Stimulated activated effector memory CD8-positive, alpha-beta T cell treated with anti-CD3 and anti-CD28 coated beads, Interleukin-12 subunit alpha, Interleukin-12 subunit beta, amount 100 ng/mL, for 72 hours (primary cell): ENCODE results near the gene LMNB1.
"Not testable (repeated sequence)": the region's sequence is repeated elsewhere in the genome, so short reads cannot be mapped to it uniquely, and the experiment has no call there.

Experiments
- ATAC-seq: fragments of 150-1000 bp; cut with Tn5 transposase; 2 replicates; pipeline ENCODE4 v1.10.0; 2021
- DNase-seq, 2 donors: peaks; one replicate each; pipeline ENCODE4 v3.0.0; 2021 to 2022; ENCODE audit warnings: low spot score in 2 of 2
- H3K27ac Mint-ChIP-seq: one replicate; pipeline ENCODE4 v1.8.0; 2022; ENCODE audit warnings: mild to moderate bottlenecking, mixed read lengths
- H3K36me3 Mint-ChIP-seq: one replicate; pipeline ENCODE4 v1.8.0; 2022; ENCODE audit warnings: mild to moderate bottlenecking, mixed read lengths
- H3K4me1 Mint-ChIP-seq: one replicate; pipeline ENCODE4 v1.8.0; 2022; ENCODE audit warnings: mixed read lengths
- H3K4me3 Mint-ChIP-seq: one replicate; pipeline ENCODE4 v1.8.0; 2022; ENCODE audit warnings: mild to moderate bottlenecking, mixed read lengths
- H3K9me3 Mint-ChIP-seq: one replicate; pipeline ENCODE4 v1.8.0; 2022; ENCODE audit warnings: mixed read lengths

LMNB1 gene

DNA sequence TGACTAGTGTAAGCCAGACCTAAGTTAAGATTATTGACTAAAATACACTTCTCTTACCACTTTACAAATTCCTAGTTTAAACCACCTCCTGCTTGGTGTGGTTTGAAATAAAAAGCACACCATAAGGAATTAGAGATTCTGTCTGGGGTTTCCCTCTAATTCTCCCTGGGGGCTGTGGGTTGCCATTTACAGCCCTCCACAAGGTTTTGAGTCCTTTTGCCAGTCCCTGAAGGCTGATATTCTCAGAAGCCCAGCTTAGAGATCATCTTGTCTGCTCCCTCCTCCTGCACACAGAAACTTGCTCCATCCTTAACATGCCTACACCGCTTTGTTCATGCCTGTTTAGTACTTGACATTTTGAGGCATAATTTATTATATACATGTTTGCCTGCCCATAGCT is 7.2 kb upstream of the LMNB1 start:
- Mint-ChIP-seq H3K9me3 (no peaks in the 10 kb centered on the region), H3K27ac (no peak overlapping the region)

GRCh38 chr5:126773536-126773935 is 3.4 kb upstream of the LMNB1 start:
- not testable (repeated sequence) for H3K4me1 Mint-ChIP-seq, ATAC-seq, H3K4me3 Mint-ChIP-seq, H3K27ac Mint-ChIP-seq, H3K9me3 Mint-ChIP-seq, DNase-seq
- peaks cover 26% of the 10 kb centered on the region for H3K36me3 Mint-ChIP-seq

More for the DNA sequence above, 7.2 kb upstream of the LMNB1 start:
- Mint-ChIP-seq H3K4me3 (no peak overlapping the region), H3K4me1 (no peaks in the 10 kb centered on the region), H3K36me3 (no peaks in the 10 kb centered on the region)
- DNase-seq = no peak
- ATAC-seq = no peak

- peaks cover 37% of the 10 kb centered on the region for H3K36me3 Mint-ChIP-seq
- DNase-seq, H3K27ac Mint-ChIP-seq, H3K4me1 Mint-ChIP-seq, ATAC-seq, H3K4me3 Mint-ChIP-seq, H3K9me3 Mint-ChIP-seq: not testable (repeated sequence)
Measured at GRCh38 chr5:126774595-126774994, 2.3 kb upstream of the LMNB1 start.

DNA sequence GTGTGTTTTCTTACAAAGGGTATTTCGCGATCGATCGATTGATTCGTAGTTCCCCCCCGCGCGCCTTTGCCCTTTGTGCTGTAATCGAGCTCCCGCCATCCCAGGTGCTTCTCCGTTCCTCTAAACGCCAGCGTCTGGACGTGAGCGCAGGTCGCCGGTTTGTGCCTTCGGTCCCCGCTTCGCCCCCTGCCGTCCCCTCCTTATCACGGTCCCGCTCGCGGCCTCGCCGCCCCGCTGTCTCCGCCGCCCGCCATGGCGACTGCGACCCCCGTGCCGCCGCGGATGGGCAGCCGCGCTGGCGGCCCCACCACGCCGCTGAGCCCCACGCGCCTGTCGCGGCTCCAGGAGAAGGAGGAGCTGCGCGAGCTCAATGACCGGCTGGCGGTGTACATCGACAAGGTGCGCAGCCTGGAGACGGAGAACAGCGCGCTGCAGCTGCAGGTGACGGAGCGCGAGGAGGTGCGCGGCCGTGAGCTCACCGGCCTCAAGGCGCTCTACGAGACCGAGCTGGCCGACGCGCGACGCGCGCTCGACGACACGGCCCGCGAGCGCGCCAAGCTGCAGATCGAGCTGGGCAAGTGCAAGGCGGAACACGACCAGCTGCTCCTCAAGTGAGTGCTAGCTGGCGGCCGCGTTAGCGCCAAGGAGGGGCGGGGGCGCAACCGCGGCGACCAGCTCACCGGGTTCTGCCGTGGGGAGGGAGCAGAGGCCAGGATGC is 480 bp downstream of the LMNB1 start:
- Mint-ChIP-seq H3K27ac (peak overlapping the region; percentile 97), H3K9me3 (no peaks in the 10 kb centered on the region), H3K4me1 (peaks cover 7% of the 10 kb centered on the region), H3K36me3 (peaks cover 63% of the 10 kb centered on the region), H3K4me3 (peak overlapping the region; percentile 97)
- DNase-seq = peak in 1 of 2 donors; percentile 39
- peak; percentile 49 for ATAC-seq

- H3K4me3 Mint-ChIP-seq = peak overlapping the region; percentile 97
- H3K9me3 Mint-ChIP-seq = no peaks in the 10 kb centered on the region
- H3K4me1 Mint-ChIP-seq = peaks cover 7% of the 10 kb centered on the region
- peak; percentile 84 for ATAC-seq
- peaks cover 64% of the 10 kb centered on the region for H3K36me3 Mint-ChIP-seq
- peak overlapping the region; percentile 97 for H3K27ac Mint-ChIP-seq
- peak; percentile 79 to 96 for DNase-seq
Measured at GRCh38 chr5:126777975-126778674, 1.2 kb downstream of the LMNB1 start.

DNA sequence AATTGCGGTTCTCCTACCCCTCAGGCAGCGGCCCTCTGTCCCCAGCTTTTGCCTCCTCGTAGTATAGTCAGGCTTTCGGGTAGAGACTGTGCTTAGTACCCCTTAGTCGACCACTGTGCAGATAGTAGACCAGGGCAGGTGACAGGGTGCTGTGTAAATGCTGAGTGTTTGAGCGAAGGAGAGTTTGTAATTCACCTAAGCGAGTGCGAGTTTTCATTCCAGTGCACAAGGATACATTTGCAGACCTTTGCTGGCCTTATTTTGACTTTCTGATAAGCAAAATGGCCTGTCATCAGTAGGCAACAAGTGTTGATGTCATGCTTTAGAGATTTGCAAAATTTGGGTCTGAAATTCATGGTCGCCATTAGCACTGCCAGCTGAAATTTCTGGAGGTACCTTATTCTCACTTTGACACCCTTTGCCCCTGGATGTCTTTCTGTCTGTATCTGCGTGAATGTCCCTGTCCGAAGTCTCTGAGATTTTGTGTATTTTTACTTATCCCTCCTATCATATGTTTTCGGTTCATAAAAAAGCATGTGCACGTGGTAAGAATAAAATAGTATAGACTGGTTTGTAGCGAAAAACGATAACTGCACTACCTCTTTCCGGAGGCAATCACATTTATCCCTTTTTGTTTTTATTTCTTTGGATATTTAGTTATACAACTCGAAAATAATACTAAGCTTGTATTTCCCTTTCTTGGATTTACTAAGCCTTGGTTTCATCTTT is 1.9 kb downstream of the LMNB1 start:
- Mint-ChIP-seq H3K4me3 (peak overlapping the region; percentile 97), H3K36me3 (peaks cover 67% of the 10 kb centered on the region), H3K9me3 (no peaks in the 10 kb centered on the region), H3K27ac (peak overlapping the region; percentile 97), H3K4me1 (peaks cover 7% of the 10 kb centered on the region)
- ATAC-seq (peak; percentile 9), DNase-seq (no peak)

- Mint-ChIP-seq H3K27ac (peak overlapping the region; percentile 97), H3K9me3 (no peaks in the 10 kb centered on the region), H3K4me1 (peaks cover 7% of the 10 kb centered on the region), H3K4me3 (peak overlapping the region; percentile 97), H3K36me3 (peaks cover 82% of the 10 kb centered on the region)
- ATAC-seq = no peak
- no peak for DNase-seq
Measured at GRCh38 chr5:126780165-126780827, 3.4 kb downstream of the LMNB1 start.

DNA sequence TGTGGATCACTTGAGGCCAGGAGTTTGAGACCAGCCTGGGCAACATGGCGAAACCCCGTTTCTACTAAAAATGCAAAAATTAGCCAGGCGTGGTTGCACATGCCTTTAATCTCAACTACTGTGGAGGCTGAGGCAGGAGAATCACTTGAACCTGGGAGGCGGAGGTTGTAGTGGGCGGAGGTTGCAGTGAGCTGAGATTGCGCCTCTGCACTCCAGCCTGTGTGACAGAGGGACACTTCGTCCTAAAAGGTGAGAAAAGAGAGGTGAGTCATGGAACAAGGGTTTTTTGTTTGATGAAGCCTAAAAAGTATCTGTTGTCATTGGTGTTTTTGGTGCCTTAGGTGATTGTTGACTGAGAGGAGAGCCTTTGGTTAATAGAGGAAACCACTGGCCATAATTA is 11.5 kb downstream of the LMNB1 start:
- not testable (repeated sequence) for H3K9me3 Mint-ChIP-seq, H3K4me3 Mint-ChIP-seq, DNase-seq, H3K27ac Mint-ChIP-seq
- ATAC-seq = peak; percentile 70
- H3K36me3 Mint-ChIP-seq = peaks cover 50% of the 10 kb centered on the region
- peaks cover 45% of the 10 kb centered on the region for H3K4me1 Mint-ChIP-seq

GRCh38 chr5:126793097-126793496 is 16.2 kb downstream of the LMNB1 start:
- Mint-ChIP-seq H3K27ac (no peak overlapping the region), H3K4me1 (peaks cover 40% of the 10 kb centered on the region), H3K9me3 (no peaks in the 10 kb centered on the region), H3K4me3 (no peak overlapping the region), H3K36me3 (peaks cover 38% of the 10 kb centered on the region)
- DNase-seq (no peak), ATAC-seq (no peak)

- not testable (repeated sequence) for H3K9me3 Mint-ChIP-seq, H3K27ac Mint-ChIP-seq, ATAC-seq, DNase-seq, H3K4me3 Mint-ChIP-seq
- peaks cover 35% of the 10 kb centered on the region for H3K4me1 Mint-ChIP-seq
- H3K36me3 Mint-ChIP-seq = peaks cover 37% of the 10 kb centered on the region
Measured at GRCh38 chr5:126793648-126794047, 16.7 kb downstream of the LMNB1 start.

DNA sequence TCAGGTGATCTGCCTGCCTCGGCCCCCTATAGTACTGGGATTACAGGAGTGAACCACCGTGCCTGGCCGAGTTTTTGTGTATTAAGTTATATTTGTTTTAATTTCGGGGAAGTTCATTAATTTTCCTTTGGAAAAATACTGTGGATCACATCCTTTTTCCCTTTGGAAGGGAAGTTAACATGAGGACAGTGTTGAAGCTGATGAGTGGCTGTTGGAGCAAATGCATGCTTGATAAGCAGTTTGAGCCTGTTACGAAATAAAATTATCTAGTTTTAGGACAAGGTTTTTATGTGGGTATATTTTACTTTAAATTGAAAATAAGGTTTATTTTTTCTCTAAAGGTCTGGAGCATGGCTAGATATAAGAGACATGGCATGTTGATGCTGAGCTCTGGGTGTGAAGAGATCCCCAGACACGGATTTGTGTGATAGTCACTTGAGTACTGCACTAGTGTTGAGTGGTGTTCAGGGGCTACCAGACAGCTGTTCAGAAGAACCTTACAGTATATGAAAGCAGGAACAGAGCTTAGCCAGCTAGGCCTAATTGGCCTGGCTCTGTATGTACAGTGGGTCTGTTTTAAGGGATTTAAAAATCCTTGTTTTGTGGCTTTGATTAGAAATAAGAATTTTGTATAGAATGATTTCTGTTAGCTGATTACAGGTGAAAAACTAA is 17.4 kb downstream of the LMNB1 start:
- ATAC-seq (no peak), DNase-seq (no peak)
- Mint-ChIP-seq H3K4me3 (no peak overlapping the region), H3K4me1 (peaks cover 33% of the 10 kb centered on the region), H3K27ac (no peak overlapping the region), H3K9me3 (no peaks in the 10 kb centered on the region), H3K36me3 (peaks cover 32% of the 10 kb centered on the region)

DNA sequence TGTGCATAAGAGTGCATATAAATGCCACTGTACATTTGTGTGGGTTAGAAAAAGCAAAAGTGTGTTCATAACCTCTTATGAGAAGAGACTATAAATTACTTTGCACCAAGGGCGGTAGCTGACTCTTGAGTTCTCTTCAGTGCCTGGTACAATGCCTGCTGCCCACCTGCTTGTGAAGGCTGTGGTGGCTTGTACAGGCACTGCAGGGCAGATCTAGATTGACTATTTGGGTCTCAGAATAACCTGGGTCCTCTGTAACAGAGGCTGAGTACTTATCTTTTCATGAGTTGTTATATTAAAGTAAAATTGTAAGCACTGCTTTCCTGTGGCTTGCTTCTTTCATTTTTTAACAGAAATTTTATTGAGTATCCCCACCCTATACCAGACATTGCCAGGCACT is 22.8 kb downstream of the LMNB1 start:
- ATAC-seq = no peak
- Mint-ChIP-seq H3K27ac (no peak overlapping the region), H3K4me1 (peaks cover 35% of the 10 kb centered on the region)

GRCh38 chr5:126801174-126801991 is 24.4 kb downstream of the LMNB1 start:
- Mint-ChIP-seq H3K4me1 (peaks cover 37% of the 10 kb centered on the region), H3K4me3 (no peak overlapping the region), H3K36me3 (peaks cover 49% of the 10 kb centered on the region), H3K27ac (no peak overlapping the region), H3K9me3 (no peaks in the 10 kb centered on the region)
- ATAC-seq = no peak
- no peak for DNase-seq

More for the DNA sequence above, 22.8 kb downstream of the LMNB1 start:
- Mint-ChIP-seq H3K4me3 (no peak overlapping the region), H3K36me3 (peaks cover 48% of the 10 kb centered on the region), H3K9me3 (no peaks in the 10 kb centered on the region)
- DNase-seq = no peak

DNA sequence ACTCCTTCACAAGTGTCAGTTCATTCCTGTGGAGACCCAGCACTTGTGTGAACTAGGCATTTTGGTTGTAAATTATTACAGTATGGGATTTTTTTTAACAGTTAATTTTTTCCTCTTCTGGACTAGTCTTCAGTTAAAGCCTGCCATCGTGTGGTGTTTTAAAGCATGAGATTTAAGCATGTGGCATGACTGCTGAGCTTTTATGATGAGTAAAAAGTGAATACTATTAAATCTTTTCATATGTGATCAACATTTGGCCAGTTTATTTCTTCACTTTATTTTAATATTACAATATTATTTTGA is 25.0 kb downstream of the LMNB1 start:
- no peak overlapping the region for H3K27ac Mint-ChIP-seq
- peaks cover 54% of the 10 kb centered on the region for H3K36me3 Mint-ChIP-seq
- peaks cover 36% of the 10 kb centered on the region for H3K4me1 Mint-ChIP-seq
- no peak overlapping the region for H3K4me3 Mint-ChIP-seq
- DNase-seq = peak in 1 of 2 donors; percentile 30
- ATAC-seq = no peak
- H3K9me3 Mint-ChIP-seq = no peaks in the 10 kb centered on the region
